NCI-H345 treated with DMSO at 0.1 percent for 48 hours (cell line): Measurements from ENCODE around the gene WTIP.
"Not testable (repeated sequence)": the region's sequence is repeated elsewhere in the genome, so short reads cannot be mapped to it uniquely, and the experiment has no call there.

Source experiments
- DNase-seq: peaks from one replicate; lab custom pipeline; 2025; ENCODE audit not compliant: unreplicated experiment; lab: John Stamatoyannopoulos, UW

The WTIP gene

DNA sequence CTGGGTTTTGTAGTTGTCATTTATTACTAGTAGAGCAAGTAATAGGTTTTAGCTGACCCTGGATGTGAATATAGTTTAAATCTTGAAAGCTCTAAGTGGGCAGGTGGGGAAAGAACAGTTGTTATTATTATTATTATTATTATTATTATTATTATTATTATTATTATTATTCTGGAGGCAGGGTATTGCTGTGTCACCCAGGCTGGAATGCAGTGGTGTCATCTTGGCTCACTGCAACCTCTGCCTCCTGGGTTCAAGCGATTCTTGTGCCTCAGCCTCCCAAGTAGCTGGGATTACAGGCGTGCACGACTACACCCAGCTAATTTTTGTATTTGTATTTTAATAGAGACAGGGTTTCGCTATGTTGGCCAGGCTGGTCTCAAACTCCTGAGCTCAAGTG, 3.1 kb upstream of the WTIP start:
- not testable (repeated sequence) for DNase-seq

DNA sequence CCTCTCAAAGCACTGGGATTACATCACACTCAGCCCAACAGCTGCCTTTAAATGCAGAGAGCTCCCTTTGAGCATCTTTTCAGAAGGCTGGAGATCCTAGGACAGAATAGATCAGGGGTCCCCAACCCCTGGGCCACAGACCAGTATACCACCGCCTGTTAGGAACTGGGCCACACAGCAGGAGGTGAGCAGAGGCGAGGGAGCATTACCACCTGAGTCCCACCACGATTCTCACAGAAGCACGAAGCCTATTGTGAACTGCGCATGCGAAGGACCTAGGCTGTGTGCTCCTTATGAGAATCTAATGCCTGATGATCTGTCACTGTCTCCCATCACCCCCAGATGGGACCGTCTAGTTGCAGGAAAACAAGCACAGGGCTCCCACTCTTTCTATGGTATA, 2.2 kb upstream of the WTIP start:
- no peak for DNase-seq

DNA sequence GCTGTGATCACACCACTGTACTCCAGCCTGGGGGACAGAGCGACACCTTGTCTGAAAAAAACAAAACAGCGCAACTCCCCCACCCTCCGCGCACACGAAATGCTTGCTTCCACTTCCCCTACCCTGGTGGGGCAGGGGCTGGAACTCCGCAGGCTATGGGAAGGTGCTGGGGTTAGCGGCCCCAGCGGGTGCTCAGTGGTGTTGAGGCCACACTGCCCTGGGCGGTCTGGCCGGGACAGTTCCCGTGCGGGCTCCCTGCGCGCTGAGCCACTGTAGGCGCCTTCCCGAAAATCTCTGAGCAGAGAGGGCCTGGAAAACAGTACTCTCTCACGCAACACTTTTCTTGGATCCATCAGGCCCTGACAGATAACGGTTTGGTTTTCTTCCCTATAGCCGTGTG, 1.1 kb upstream of the WTIP start:
- no peak for DNase-seq

DNA sequence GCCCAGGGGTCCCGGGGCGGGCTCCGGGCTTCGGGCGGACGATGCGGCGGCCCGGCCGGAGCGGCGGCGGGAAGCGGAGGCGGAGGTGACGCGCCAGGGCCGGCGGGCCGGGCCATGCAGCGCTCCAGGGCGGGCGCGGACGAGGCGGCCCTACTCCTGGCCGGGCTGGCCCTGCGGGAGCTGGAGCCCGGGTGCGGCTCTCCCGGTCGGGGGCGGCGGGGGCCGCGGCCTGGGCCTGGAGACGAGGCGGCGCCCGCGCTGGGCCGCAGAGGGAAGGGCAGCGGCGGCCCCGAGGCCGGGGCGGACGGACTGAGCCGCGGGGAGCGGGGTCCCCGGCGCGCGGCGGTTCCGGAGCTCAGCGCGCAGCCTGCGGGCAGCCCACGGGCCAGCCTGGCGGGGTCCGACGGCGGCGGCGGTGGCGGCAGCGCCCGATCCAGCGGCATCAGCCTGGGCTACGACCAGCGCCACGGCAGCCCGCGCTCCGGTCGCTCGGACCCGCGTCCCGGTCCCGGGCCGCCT, 362 bp downstream of the WTIP start:
- DNase-seq: no peak

DNA sequence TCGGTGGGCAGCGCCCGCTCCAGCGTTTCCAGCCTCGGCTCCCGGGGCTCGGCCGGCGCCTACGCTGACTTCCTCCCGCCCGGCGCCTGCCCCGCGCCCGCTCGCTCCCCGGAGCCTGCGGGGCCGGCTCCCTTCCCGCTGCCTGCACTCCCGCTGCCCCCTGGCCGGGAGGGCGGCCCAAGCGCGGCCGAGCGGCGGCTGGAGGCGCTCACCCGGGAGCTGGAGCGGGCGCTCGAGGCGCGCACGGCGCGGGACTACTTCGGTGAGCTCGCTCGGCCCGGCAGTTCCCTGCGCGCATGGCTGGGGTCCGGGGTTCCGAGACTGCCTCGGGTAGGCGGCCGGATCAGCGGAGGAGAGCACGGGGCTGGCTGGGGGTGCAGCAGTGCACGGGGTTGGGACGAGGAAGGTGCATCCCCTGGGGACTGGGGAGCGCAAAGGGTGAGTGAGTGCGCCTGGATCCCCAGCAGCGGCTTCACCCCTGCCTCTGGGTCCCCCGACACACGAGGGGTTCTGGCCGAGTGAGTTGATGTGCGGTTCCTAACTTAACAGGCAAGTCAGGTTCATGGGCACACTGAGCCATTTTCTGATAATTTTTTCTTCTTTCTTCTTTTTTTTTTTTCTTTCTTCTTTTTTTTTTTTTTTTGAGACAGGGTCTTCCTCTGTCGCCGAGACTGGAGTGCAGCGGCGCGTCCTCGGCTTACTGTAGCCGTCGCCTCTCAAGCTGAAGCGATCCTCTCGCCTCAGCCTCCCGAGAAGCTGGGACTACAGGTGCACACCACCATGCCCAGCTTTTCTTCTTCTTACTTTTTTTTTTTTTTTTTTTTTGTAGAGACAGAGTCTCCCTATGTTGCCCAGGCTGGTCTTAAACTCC, 1.1 kb downstream of the WTIP start:
- DNase-seq: no peak

DNA sequence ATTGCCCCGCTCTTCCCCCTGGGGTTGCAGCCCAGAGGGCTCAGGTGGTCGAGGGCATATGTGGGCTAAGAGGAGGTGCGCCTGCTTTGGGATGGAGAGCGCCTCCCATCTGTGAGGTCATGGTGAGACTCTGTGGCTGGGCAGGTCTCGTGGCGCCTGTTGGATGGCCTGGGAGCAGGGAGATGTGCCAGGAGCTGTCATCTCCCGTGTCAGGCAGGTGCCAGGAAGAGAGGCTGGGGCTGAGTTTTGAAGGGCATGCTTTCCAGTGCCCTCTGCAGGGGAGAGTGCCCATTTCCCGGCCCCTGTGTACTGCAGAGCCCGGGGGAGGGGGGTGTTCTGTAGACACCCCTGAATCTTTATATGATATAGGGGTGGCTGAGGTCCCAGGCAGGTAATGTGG, 2.8 kb downstream of the WTIP start:
- no peak for DNase-seq

DNA sequence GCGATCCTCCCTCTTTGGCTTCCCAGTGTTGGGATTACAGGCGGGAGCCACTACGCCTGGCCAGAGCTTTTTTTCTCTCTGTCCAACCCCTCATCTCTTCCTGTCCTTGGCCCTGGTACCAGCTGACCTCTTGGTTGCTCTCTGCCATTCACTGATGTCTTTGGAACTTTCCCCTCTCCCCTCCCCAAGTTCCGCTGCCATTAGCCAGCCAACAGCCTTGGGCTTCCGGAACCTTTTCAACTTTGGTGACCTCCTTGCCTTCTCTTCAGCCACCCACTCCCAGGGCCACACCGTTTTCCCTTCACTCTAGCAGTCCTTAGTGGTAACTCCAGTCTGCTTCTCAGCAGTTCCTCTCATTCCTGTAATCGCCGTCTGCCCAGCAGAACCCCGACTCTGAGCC, 4.3 kb downstream of the WTIP start:
- DNase-seq: no peak

DNA sequence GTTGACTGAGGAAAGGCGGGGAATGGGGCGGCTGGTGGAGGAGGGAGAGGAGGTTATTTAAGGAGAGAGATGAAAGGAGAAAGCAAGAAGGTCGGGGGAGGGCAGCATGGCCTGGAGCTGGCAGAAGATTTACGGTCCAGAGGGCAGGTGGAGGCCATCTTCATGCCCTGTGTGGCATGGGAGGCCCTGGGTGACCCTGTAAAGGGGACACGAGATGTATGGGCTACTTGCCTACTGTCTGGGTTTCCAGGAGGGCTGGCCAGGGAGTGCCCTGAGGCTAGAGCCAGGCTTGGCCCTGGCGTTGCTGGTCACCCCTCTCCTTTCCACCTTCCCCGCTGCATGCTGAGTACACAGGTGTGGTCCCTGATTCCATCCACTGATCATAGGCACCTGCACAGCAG, 6.1 kb downstream of the WTIP start:
- DNase-seq: no peak

DNA sequence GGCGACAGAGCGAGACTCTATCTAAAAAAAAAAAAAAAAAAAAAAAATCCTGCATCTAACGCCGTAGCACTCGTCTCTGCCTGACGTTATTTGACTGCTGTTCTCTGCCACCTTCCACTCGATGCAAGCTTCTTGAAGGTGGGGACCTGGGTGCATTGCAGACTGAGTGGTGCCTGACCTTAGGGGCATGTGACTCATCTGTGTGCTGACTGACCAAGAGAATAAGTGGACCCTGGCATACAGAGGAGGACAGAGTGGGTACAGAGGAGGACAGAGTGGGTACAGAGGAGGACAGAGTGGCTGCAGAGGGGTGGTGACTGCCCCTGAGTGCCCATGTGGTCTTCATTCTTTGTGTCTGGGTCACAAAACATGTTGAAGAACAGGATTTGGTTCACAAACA, 7.6 kb downstream of the WTIP start:
- no peak for DNase-seq

DNA sequence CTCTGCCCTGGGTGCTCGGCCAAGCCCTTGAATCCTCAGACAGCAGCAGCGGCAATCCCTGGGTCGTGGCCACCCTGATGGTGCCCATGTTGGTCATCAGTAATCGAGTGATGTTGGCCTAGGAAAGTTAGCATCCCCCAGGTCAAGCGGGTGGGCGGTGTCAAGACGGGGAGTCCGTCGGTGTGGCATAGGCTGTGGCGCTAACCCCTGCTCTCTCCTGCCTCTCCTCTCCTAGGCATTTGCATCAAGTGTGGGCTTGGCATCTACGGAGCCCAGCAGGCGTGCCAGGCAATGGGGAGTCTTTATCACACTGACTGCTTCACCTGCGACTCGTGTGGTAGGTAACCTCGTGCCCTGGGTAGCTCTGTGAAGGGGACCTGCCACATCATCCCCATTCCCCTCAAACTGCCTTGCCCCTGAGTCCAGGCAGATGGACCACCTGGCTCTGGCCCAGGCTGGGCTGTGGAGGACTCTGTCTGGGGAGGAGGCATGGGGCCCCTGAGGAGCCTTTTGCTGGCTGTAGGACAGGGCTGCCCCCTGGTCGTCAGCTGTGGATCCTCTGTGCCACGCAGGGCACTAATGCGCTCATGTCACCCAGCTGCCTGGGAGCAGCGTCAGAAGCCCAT, 8.7 kb downstream of the WTIP start:
- no peak for DNase-seq

DNA sequence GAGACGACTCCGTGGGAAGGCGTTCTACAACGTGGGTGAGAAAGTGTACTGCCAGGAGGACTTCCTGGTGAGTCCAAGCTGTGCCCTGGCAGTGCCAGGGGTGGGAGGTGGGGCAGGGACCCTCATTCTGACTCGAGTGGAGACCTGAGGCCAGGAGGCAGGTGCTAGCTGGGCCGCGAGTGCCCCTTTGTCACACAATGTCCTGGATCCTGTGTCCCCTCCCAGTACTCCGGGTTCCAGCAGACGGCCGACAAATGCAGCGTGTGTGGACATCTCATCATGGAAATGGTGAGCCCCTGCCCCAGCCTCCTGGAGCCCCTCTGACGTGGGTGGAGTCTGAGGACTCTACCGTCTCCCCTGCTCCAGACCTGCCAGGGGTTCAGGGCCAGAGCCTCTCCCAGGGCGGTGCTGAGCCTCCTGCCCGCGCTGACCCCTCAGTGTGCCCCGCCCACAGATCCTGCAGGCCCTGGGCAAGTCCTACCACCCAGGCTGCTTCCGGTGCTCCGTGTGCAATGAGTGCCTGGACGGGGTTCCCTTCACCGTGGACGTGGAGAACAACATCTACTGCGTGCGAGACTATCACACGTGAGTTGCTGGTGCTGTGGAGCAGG, 11.6 kb downstream of the WTIP start:
- DNase-seq: no peak

DNA sequence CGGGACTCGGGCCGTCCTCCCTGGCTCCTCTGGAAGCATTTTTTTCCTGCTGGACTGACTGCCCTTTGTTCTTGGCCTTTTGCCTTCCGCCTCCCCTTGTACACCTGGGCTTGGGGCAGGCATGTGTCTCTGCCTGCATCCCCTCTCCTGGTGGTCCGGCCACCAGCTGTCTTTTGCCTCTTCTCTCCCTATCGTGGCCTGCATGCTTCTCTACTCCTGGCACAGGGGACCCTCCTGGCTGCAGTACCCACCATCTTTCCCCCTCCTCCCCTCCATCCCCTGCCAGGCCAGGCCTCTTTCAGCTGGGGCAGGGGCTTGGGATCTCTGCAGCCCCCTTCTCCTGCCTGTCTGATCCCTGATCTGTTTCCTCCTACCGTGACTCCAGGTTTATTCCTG, 12.1 kb downstream of the WTIP start:
- DNase-seq: no peak

DNA sequence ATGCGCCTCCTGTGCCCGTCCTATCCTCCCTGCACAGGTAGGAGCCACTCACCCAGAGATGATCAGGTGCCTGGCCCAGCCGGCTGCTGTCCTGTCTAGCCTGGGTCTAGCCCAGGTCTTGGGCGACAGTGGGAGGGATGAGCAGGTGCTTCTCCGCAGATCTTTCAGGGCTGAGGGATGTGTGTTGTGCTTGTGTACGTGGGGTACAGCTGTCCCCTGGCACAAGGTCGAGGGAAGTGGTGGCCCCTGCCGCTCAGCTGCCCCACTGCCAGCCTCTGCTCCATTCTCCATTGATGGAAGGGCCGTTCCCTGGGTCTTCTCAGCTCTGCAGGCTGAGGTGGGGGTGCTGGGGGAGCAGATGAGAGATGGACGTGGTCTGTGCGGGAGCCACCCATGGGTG, 13.0 kb downstream of the WTIP start:
- DNase-seq: no peak

DNA sequence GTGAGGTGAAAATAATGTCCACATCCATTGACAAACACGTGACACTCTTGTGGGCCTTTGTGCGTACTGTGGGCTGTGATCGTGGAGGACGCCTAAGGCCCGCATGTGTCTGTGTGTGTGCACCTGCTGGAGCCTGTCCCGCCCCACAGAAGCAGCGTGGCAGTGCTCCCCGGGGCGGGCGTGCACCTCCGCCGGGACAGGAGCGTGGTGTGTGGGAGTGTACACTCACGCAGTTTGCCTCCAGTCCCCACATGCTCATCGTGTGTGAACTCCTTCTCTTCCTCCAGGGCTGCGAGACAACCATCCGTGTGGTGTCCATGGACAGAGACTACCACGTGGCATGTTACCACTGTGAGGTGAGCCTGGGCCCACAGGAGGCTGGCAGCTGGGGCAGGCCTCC, 13.9 kb downstream of the WTIP start:
- no peak for DNase-seq

DNA sequence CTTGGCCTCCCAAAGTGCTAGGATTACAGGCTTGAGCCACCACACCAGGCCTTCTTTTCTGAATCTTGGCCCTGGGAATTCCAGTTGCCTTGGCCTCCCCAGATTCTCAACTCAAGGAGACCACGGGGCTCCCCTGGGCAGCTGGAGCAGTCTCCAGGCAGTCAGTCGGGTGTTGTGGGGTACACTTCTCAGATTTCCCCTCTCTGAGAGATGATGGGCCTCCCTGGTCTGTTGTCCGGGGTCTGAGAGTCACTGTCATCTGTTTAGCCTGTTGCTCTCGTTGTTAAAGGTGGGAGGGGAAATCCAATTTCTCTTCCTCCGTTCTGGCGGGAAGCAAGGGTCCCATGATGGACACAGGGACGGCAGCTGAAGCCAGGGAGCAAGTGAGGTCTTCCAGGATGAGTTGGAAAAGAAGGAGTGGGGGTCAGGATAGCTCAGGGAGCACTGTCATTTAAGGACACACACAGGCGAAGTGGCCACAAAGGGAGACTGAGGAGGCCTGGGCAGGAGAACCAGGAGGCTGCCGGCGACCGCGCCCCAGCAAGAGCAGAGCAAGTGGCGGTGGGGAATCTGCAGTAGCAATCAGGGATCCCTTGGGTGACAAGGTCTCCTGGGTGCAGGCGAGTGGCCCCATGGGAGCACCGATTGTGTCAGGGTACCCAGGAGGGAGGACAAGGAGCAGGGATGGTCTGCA, 15.7 kb downstream of the WTIP start:
- no peak for DNase-seq

DNA sequence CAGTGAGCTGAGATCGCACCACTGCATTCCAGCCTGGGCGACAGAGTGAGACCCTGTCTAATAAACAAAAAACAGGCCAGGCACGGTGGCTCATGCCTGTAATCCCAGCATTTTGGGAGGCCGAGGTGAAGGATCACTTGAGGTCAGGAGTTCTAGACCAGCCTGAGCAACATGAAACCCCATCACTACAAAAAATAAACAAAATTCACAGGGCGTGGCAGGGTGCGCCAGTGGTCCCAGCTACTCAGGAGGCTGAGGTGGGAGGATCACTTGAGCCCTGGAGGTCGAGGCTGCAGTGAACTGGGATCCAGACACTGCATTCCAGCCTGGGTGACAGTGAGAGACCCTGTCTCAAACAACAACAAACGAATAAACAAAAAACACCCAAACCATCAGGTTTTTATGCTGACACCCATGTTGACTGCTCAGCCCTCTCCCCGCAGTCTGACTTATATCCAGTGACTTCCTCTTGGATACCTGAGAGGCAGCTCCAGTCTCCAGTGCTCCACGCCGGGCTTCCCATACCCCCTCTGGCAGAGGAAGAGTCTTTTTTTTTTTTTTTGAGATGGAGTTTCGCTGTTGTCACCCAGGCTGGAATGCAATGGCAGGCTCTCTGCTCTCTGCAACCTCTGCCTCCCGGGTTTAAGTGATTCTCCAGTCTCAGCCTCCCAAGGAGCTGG, 17.7 kb downstream of the WTIP start:
- no peak for DNase-seq

DNA sequence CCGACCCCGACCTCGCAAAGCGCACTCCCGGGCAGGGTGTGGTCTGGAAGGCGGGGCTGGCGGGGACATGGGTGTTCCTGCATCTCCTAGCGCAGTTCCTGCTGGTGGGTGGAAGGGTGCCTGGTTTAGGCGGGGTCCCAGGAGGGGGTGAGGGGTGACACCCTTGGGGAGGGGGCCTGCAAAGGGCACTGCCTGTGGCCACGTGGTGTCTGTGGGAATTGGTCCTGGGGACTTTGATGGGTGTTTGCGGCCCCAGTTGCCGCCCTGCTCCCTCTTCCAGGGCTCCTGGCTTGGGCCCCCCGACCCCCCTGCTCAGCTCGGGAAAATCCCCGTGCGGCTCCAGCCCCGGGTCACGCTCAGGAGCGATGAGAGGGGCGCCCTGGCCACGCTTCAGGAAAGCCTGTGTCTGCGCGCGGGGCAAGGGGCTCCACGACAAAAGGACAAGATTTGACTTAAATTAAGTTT, 19.1 kb downstream of the WTIP start:
- DNase-seq: peak; percentile 21

DNA sequence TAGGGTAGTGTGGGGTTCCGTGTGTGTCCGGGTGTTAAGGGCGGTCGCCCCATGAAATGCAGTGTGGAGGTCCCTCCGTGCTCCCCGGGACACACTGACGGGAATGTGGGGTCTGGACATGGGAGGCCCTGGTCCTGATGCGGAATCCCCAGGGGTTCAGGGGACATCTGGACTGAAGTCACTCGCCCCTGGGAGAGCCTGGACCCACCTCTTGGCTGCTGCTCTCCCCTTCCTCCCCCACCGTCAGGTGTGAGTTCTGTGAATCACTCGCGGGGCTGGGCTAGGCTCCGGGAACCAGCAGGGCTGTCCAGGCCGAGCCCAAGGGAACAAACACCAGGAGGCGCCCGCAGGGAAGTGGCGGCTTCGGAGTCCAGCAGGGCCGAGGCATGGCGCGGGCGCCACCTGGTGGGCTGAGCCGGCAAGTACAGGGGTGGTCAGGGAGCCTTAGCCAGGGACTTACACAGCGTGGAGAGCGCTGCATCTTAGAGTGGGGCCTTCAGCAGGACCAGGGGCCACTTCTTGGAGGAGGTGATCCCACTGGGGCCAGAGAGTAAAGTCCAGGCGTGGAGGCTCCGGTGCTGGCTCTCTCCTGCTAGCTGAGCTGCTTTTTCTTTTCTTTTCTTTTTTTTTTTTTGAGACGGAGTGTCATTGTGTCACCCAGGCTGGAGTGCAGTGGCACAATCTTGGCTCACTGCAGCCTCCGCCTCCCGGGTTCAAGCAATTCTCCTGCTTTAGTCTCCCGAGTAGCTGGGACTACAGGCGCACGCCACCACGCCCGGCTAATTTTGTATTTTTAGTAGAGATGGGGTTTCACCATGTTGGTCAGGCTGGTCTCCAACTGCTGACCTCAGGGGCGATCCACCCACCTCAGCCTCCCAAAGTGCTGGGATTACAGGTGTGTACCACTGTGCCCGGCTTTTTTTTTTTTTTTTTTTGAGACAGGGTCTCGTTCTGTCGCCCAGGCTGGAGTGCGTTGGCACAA, 20.1 kb downstream of the WTIP start:
- peak; percentile 92 for DNase-seq

DNA sequence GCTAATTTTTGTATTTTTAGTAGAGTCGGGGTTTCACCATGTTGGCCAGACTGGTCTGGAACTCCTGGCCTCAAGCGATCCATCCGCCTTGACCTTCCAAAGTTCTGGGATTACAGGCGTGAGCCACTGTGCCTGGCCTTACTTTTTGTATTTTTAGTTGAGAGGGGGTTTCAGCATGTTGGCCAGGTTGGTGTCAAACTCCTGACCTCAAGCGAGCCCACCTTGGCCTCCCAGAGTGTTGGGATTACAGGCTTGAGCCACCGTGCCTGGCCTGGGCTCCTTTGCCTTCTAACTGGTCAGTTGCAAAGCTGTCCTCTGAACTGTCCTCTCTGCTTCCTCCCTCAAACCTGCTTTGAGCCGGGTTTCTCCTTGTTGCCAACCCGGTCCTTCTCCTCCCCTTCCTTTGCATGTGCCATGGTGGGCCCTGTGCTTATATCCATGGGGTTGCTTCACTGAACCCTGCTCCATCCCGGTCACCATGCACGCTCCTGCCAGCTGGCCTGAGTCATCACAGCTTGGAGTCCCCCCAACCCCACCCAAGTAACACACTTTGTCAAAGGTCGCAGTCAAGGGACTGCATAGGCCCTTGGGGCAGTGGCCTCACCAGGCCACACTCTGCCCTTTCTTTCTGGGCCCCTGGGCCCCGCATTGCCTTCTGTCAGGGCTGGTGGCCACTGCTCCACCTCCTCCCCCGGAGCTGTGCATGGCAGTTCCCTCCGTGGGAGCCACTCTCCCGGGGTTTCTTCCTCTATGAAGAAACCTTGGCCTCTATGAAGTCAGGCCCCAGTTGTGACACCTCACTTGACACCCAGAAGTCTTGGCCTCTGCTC, 21.2 kb downstream of the WTIP start:
- DNase-seq: no peak
